Stimulated activated CD4-positive, alpha-beta T cell treated with anti-CD3 and anti-CD28 coated beads, Interleukin-4, amount 100 ng/mL, for 4 hours (primary cell): Measurements from ENCODE around the gene RIMBP2.
"Not testable (repeated sequence)": the region's sequence is repeated elsewhere in the genome, so short reads cannot be mapped to it uniquely, and the experiment has no call there.

Experiments
- DNase-seq, 2 experiments: peaks; one replicate each; pipeline ENCODE4 v3.0.0-alpha.2; 2020

Gene RIMBP2

GRCh38 chr12:130703733-130704375, 12.2 kb downstream of the RIMBP2 start:
- DNase-seq = no peak

GRCh38 chr12:130702966-130703732, 12.9 kb downstream of the RIMBP2 start:
- no peak for DNase-seq

GRCh38 chr12:130701402-130701744, 14.7 kb downstream of the RIMBP2 start:
- no peak for DNase-seq

- no peak for DNase-seq
Observed at GRCh38 chr12:130700492-130701401, 15.4 kb downstream of the RIMBP2 start.

GRCh38 chr12:130698106-130698505, 18.0 kb downstream of the RIMBP2 start:
- DNase-seq = no peak

GRCh38 chr12:130696379-130697100, 19.6 kb downstream of the RIMBP2 start:
- DNase-seq = no peak

- DNase-seq = no peak
Observed at GRCh38 chr12:130695061-130695460, 21.0 kb downstream of the RIMBP2 start.

GRCh38 chr12:130689408-130690405, 26.4 kb downstream of the RIMBP2 start:
- no peak for DNase-seq

GRCh38 chr12:130688999-130689398, 27.1 kb downstream of the RIMBP2 start:
- DNase-seq = not testable (repeated sequence)

- DNase-seq = no peak
Observed at GRCh38 chr12:130687796-130688778, 28.0 kb downstream of the RIMBP2 start.

GRCh38 chr12:130687190-130687589, 28.9 kb downstream of the RIMBP2 start:
- no peak for DNase-seq

- DNase-seq = no peak
Observed at GRCh38 chr12:130686511-130686991, 29.5 kb downstream of the RIMBP2 start.

- no peak for DNase-seq
Observed at GRCh38 chr12:130685850-130686249, 30.2 kb downstream of the RIMBP2 start.

- no peak for DNase-seq
Observed at GRCh38 chr12:130685250-130685787, 30.8 kb downstream of the RIMBP2 start.

- no peak for DNase-seq
Observed at GRCh38 chr12:130683811-130684210, 32.3 kb downstream of the RIMBP2 start.

- DNase-seq = no peak
Observed at GRCh38 chr12:130683080-130683479, 33.0 kb downstream of the RIMBP2 start.

- no peak for DNase-seq
Observed at GRCh38 chr12:130680451-130680990, 35.6 kb downstream of the RIMBP2 start.

GRCh38 chr12:130677957-130678558, 38.0 kb downstream of the RIMBP2 start:
- no peak for DNase-seq

- no peak for DNase-seq
Observed at GRCh38 chr12:130675791-130676190, 40.3 kb downstream of the RIMBP2 start.
